ENCODE measurements around the gene RXRA. TPM values are rescaled to one million over a fixed set of nuclear protein-coding genes. Genes with fewer than 3 reads are reported as not detected.

RXRA gene
- total RNA-seq, 2 donors from 2014 or later = 45.4 to 58.1 TPM

DNA sequence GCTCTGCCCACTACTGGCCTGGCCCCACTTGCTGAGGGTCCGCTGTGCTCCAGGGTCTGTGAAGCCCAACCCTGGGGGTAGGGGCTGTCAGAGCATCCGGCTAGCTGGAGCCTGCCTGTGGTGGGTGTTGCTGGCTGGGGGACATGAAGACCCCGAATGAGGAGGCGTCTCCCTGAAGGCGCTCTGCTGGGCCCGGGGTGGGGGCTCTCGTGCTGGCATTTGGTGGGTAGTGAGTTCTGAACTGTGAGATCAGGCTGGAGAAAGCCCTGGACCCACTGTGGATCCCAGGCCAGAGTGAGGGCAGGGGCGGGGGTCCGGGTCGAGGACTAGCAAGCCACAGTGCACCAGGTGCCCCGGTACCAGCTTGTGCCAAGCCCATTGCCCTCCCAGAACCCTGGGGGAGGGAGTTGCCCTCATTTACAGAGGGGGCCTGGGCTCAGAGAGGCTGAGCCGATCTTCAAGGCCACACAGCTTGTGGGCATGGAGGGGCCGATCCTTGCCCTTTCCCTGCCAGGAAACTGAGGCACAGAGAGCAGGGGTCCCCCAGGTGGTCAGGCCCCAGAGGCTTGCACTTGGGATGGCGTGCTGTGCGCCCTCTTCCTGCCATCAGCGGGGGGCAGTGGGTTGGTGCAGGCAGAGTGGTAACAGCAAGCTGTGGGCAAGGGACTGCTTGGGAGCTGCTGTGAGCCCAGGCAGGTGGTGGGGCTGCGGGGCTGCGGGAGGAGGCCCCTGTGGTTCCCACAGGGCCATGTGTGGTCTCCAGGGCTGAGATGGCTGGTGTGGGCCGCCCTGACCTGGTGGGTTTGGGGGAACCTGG, 15.9 kb downstream of the RXRA start:
- H3K4me1 ChIP-seq (ENCODE audit: control insufficient read depth in 1 of 2, low read depth in 2 of 2) = peaks cover 77 to 99% of the 10 kb centered on the region in 2 donors

GRCh38 chr9:134342746-134343115, 16.5 kb downstream of the RXRA start:
- H3K9me3 ChIP-seq = no peaks in the 10 kb centered on the region
- ATAC-seq (ENCODE audit: insufficient number of reproducible peaks, low FRiP score, low read depth) = no peak
- H3K36me3 ChIP-seq = no peaks in the 10 kb centered on the region
- no peak overlapping the region for H3K27ac ChIP-seq
- no peak for TF ChIP-seq CTCF (IDR thresholded peaks at IDR 0.05)
- H3K27me3 ChIP-seq (replicated peaks; ENCODE audit: insufficient read depth) = no peaks in the 10 kb centered on the region
- H3K4me3 ChIP-seq = no peak overlapping the region
- peaks cover 77 to 99% of the 10 kb centered on the region in 2 donors for H3K4me1 ChIP-seq (ENCODE audit: control insufficient read depth in 1 of 2, low read depth in 2 of 2)
- no peak for DNase-seq (ENCODE audit: low spot score)

More for the DNA sequence above, 15.9 kb downstream of the RXRA start:
- peak overlapping the region; percentile 30 to 52 for H3K27ac ChIP-seq
- H3K36me3 ChIP-seq = no peaks in the 10 kb centered on the region
- ATAC-seq (ENCODE audit: insufficient number of reproducible peaks, low FRiP score, low read depth) = no peak
- H3K9me3 ChIP-seq = no peaks in the 10 kb centered on the region
- TF ChIP-seq CTCF (IDR thresholded peaks at IDR 0.05) = no peak
- DNase-seq (ENCODE audit: low spot score) = no peak
- no peak overlapping the region for H3K4me3 ChIP-seq
- H3K27me3 ChIP-seq (replicated peaks; ENCODE audit: insufficient read depth) = no peaks in the 10 kb centered on the region

DNA sequence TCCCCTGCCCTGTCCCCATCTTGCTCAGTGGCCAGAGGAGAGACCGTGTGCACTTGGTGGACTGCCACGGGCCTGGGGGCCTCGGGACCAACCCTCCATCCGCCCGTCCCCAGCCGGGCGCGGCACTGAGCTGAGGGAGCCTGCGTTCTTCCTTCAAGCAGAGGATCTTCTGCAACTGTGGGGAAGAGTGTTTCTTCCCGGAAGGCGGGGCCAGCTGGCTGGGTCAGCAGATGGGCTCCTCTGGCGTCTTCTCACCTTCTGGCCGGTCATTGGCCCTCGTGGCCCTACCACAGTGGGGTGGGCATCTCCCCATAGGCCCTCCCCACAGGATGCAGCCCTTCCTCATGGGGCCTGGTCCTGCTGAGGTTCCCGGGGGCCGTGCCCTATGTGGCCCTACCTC, 17.4 kb downstream of the RXRA start:
- Histone ChIP-seq H3K4me1 (ENCODE audit: control insufficient read depth in 1 of 2, low read depth in 2 of 2) (peaks cover 69 to 99% of the 10 kb centered on the region in 2 donors), H3K27me3 (replicated peaks; ENCODE audit: insufficient read depth) (no peaks in the 10 kb centered on the region), H3K27ac (peak overlapping the region in 1 of 2 donors; percentile 28), H3K36me3 (no peaks in the 10 kb centered on the region), H3K9me3 (no peaks in the 10 kb centered on the region), H3K4me3 (no peak overlapping the region)
- TF ChIP-seq CTCF (IDR thresholded peaks at IDR 0.05) = no peak
- DNase-seq (ENCODE audit: low spot score) (no peak), ATAC-seq (ENCODE audit: insufficient number of reproducible peaks, low FRiP score, low read depth) (no peak)

DNA sequence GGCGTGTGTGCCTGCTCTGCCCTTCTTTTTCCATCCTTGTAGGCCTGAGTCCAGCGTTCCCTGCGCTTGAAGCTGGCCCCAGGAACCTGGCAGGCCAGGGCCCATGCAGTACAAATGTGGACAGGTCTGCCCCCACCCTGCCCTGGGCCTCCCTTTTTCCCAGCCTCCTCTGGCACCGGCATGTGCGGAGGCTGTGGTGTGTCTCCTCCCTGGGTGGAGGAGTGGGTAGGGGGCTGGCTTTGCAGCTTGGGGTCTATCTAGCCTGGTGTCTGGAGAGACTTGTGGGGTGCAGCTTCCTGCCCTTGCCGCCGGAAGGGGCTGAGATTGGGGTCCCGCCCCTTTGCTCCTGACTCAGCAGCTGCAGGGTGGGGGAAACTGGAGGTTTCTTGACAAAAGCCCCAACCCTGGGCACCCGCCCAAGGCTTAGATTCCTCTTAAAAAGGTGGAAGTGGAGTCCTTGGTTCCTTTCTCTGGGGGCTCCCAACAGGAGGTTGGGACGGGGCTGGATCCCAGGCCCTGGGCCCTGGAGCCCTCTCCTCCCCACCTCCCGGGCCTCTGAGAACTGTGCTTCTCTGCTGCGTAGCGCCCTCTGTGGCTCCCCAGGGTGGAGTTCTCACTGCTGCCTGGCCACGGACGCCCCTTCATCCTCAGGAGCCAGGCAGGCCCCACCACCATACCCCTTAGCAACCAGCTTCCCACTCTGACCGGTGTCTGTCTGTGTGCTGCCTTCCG, 18.0 kb downstream of the RXRA start:
- H3K36me3 ChIP-seq = no peaks in the 10 kb centered on the region
- DNase-seq (ENCODE audit: low spot score) = no peak
- H3K9me3 ChIP-seq = no peaks in the 10 kb centered on the region
- H3K27me3 ChIP-seq (replicated peaks; ENCODE audit: insufficient read depth) = no peaks in the 10 kb centered on the region
- H3K4me1 ChIP-seq (ENCODE audit: control insufficient read depth in 1 of 2, low read depth in 2 of 2) = peaks cover 63 to 99% of the 10 kb centered on the region in 2 donors
- TF ChIP-seq CTCF (IDR thresholded peaks at IDR 0.05) = no peak
- peak overlapping the region; percentile 17 for H3K4me3 ChIP-seq
- peak overlapping the region in 1 of 2 donors; percentile 28 for H3K27ac ChIP-seq
- no peak for ATAC-seq (ENCODE audit: insufficient number of reproducible peaks, low FRiP score, low read depth)

DNA sequence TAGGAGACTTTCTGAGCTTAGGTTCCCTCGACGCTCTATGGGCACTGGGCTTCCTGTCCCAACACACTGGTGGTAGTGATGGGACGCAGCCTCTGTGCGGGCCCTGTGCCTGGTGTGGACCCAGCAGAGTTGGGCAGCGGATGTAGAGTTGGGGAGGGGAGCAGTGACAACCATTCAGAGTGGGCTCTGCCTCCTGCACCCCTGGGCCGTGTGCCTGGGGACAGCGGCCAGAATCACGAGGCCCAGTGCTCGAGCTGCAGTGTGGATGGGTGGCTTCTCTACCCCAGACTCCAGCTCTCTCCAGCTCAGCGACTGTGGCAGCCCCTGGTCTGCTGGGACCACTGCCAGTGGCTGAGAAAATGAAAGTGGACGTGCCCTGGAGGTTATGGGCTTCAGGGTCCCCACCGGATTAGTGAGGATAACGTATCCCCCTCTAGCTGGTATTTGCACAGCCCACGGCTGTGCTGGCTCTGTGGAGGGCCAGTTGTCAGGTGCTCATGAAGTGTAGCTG, 18.6 kb downstream of the RXRA start:
- Histone ChIP-seq H3K9me3 (no peaks in the 10 kb centered on the region), H3K36me3 (no peaks in the 10 kb centered on the region), H3K27me3 (replicated peaks; ENCODE audit: insufficient read depth) (no peaks in the 10 kb centered on the region), H3K4me3 (peak overlapping the region; percentile 17), H3K27ac (peak overlapping the region in 1 of 2 donors; percentile 28), H3K4me1 (ENCODE audit: control insufficient read depth in 1 of 2, low read depth in 2 of 2) (peaks cover 58 to 94% of the 10 kb centered on the region in 2 donors)
- no peak for DNase-seq (ENCODE audit: low spot score)
- ATAC-seq (ENCODE audit: insufficient number of reproducible peaks, low FRiP score, low read depth) = no peak
- no peak for TF ChIP-seq CTCF (IDR thresholded peaks at IDR 0.05)

All from thoracic aorta (tissue), 2 donors.